ENCODE measurements around the gene RTN4RL2. TPM values are rescaled to one million over a fixed set of nuclear protein-coding genes. Genes with fewer than 3 reads are reported as not detected.

Gene RTN4RL2
- total and polyA plus RNA-seq, 9 of the 15 experiments (the other 6 are each of a cell fraction or from before 2014, with no cell fraction given), result 0.06 to 1.9 (median 0.34) TPM; not detected in 4

DNA sequence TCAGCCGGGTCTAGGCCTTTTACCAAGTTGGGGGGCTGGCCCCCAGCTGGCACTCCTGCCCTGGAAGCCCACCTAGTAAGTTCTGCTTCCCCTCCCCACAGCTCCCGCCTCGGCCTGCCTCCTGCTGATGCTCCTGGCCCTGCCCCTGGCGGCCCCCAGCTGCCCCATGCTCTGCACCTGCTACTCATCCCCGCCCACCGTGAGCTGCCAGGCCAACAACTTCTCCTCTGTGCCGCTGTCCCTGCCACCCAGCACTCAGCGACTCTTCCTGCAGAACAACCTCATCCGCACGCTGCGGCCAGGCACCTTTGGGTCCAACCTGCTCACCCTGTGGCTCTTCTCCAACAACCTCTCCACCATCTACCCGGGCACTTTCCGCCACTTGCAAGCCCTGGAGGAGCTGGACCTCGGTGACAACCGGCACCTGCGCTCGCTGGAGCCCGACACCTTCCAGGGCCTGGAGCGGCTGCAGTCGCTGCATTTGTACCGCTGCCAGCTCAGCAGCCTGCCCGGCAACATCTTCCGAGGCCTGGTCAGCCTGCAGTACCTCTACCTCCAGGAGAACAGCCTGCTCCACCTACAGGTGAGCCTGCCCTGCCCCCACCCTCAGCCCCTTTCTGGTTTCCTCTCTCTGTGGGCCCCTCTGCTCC lies 7.3 kb downstream of the RTN4RL2 start:
- ATAC-seq, result no peak
- Histone ChIP-seq H3K9me3 (replicated peaks; ENCODE audit: control insufficient read depth, insufficient read depth, low read depth, low read length) (no peaks in the 10 kb centered on the region), H2AFZ (ENCODE audit: low read depth, low read length) (no peak overlapping the region), H3K27me3 (ENCODE audit: control insufficient read depth in 2 of 2, insufficient read depth in 2 of 2, low read length in 2 of 2) (no peaks in the 10 kb centered on the region), H3K4me3 (no peak overlapping the region), H3K4me2 (ENCODE audit: insufficient read depth, low read length) (no peak overlapping the region), H3K79me2 (ENCODE audit: control insufficient read depth, insufficient read depth, low read length) (no peaks in the 10 kb centered on the region), H3K4me1 (replicated peaks in 1 of 2; ENCODE audit: control insufficient read depth in 2 of 2, insufficient read depth in 2 of 2, low read length in 2 of 2) (peaks cover 2 to 17% of the 10 kb centered on the region in 2 experiments; a peak in 3 of 5 replicates), H3K27ac (ENCODE audit: extremely low read depth, low read depth, low read length) (no peak overlapping the region), H4K20me1 (replicated peaks; ENCODE audit: control insufficient read depth, insufficient read depth, low read length) (peaks cover 4% of the 10 kb centered on the region), H3K36me3 (ENCODE audit: control insufficient read depth, insufficient read depth, low read length) (peaks cover under 1% of the 10 kb centered on the region; the same call in 1 of the 3 replicates), H3K9me1 (ENCODE audit: control insufficient read depth, insufficient read depth, low read length) (no peaks in the 10 kb centered on the region), H3K9ac (ENCODE audit: insufficient read depth in 1 of 2, low read depth in 2 of 2, low read length in 2 of 2) (peak overlapping the region in 1 of 2 experiments; percentile 19; a peak in 1 of 4 replicates)
- WGBS (ENCODE audit: insufficient coverage, low coverage, missing lambda C conversion rate), result 80% methylated on average over 23 of the region's 23 CpGs
- no TSS peak for BruUV-seq (replicated peaks)
- POLR2A ChIA-PET, result no interaction called here
- in situ Hi-C loops (cut with MboI), result no loop called here
- no peak for DNase-seq (ENCODE audit: extremely low read depth in 1 of 4, low spot score in 3 of 4)
- CTCF ChIA-PET (ENCODE audit: low intra/inter-chr PET ratio), result no interaction called here
- FAIRE-seq, result no peak
- intact Hi-C loops (cut with micrococcal nuclease), result no loop called here
- TF ChIP-seq, protein P1, sequence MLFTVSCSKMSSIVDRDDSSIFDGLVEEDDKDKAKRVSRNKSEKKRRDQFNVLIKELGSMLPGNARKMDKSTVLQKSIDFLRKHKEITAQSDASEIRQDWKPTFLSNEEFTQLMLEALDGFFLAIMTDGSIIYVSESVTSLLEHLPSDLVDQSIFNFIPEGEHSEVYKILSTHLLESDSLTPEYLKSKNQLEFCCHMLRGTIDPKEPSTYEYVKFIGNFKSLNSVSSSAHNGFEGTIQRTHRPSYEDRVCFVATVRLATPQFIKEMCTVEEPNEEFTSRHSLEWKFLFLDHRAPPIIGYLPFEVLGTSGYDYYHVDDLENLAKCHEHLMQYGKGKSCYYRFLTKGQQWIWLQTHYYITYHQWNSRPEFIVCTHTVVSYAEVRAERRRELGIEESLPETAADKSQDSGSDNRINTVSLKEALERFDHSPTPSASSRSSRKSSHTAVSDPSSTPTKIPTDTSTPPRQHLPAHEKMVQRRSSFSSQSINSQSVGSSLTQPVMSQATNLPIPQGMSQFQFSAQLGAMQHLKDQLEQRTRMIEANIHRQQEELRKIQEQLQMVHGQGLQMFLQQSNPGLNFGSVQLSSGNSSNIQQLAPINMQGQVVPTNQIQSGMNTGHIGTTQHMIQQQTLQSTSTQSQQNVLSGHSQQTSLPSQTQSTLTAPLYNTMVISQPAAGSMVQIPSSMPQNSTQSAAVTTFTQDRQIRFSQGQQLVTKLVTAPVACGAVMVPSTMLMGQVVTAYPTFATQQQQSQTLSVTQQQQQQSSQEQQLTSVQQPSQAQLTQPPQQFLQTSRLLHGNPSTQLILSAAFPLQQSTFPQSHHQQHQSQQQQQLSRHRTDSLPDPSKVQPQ (CRISPR knock-in tag; IDR thresholded peaks at IDR 0.05; ENCODE audit: borderline replicate concordance), result no peak
- TF ChIP-seq NELFE (IDR thresholded peaks at IDR 0.05; ENCODE audit: insufficient read depth, insufficient read length) (no peak), POLR2G (IDR thresholded peaks at IDR 0.05; ENCODE audit: low read depth, low read length) (peak; percentile 61), HLTF (IDR thresholded peaks at IDR 0.05) (no peak), PHB (CRISPR knock-in tag; IDR thresholded peaks at IDR 0.05) (no peak), ZFP36 (IDR thresholded peaks at IDR 0.05; ENCODE audit: low read depth, low read length, partially characterized antibody) (no peak), POLR2B (IDR thresholded peaks at IDR 0.05; ENCODE audit: low read depth, partially characterized antibody) (no peak), ZBTB8A (IDR thresholded peaks at IDR 0.05; ENCODE audit: partially characterized antibody) (no peak), IRF2 (CRISPR knock-in tag; IDR thresholded peaks at IDR 0.05) (no peak)
- TF ChIP-seq, protein P2, sequence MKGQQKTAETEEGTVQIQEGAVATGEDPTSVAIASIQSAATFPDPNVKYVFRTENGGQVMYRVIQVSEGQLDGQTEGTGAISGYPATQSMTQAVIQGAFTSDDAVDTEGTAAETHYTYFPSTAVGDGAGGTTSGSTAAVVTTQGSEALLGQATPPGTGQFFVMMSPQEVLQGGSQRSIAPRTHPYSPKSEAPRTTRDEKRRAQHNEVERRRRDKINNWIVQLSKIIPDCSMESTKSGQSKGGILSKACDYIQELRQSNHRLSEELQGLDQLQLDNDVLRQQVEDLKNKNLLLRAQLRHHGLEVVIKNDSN (CRISPR knock-in tag; IDR thresholded peaks at IDR 0.05), result no peak
- TF ChIP-seq, protein P3, sequence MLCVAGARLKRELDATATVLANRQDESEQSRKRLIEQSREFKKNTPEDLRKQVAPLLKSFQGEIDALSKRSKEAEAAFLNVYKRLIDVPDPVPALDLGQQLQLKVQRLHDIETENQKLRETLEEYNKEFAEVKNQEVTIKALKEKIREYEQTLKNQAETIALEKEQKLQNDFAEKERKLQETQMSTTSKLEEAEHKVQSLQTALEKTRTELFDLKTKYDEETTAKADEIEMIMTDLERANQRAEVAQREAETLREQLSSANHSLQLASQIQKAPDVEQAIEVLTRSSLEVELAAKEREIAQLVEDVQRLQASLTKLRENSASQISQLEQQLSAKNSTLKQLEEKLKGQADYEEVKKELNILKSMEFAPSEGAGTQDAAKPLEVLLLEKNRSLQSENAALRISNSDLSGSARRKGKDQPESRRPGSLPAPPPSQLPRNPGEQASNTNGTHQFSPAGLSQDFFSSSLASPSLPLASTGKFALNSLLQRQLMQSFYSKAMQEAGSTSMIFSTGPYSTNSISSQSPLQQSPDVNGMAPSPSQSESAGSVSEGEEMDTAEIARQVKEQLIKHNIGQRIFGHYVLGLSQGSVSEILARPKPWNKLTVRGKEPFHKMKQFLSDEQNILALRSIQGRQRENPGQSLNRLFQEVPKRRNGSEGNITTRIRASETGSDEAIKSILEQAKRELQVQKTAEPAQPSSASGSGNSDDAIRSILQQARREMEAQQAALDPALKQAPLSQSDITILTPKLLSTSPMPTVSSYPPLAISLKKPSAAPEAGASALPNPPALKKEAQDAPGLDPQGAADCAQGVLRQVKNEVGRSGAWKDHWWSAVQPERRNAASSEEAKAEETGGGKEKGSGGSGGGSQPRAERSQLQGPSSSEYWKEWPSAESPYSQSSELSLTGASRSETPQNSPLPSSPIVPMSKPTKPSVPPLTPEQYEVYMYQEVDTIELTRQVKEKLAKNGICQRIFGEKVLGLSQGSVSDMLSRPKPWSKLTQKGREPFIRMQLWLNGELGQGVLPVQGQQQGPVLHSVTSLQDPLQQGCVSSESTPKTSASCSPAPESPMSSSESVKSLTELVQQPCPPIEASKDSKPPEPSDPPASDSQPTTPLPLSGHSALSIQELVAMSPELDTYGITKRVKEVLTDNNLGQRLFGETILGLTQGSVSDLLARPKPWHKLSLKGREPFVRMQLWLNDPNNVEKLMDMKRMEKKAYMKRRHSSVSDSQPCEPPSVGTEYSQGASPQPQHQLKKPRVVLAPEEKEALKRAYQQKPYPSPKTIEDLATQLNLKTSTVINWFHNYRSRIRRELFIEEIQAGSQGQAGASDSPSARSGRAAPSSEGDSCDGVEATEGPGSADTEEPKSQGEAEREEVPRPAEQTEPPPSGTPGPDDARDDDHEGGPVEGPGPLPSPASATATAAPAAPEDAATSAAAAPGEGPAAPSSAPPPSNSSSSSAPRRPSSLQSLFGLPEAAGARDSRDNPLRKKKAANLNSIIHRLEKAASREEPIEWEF (CRISPR knock-in tag; IDR thresholded peaks at IDR 0.05), result no peak
- TF ChIP-seq, protein P4, sequence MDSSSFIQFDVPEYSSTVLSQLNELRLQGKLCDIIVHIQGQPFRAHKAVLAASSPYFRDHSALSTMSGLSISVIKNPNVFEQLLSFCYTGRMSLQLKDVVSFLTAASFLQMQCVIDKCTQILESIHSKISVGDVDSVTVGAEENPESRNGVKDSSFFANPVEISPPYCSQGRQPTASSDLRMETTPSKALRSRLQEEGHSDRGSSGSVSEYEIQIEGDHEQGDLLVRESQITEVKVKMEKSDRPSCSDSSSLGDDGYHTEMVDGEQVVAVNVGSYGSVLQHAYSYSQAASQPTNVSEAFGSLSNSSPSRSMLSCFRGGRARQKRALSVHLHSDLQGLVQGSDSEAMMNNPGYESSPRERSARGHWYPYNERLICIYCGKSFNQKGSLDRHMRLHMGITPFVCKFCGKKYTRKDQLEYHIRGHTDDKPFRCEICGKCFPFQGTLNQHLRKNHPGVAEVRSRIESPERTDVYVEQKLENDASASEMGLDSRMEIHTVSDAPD (CRISPR knock-in tag; IDR thresholded peaks at IDR 0.05), result no peak
